ENCODE results near the gene ZIC1. TPM values are rescaled to one million over a fixed set of nuclear protein-coding genes. Genes with fewer than 3 reads are reported as not detected.

ZIC1 gene
- total RNA-seq, 1 donor from 2014 or later: not detected

DNA sequence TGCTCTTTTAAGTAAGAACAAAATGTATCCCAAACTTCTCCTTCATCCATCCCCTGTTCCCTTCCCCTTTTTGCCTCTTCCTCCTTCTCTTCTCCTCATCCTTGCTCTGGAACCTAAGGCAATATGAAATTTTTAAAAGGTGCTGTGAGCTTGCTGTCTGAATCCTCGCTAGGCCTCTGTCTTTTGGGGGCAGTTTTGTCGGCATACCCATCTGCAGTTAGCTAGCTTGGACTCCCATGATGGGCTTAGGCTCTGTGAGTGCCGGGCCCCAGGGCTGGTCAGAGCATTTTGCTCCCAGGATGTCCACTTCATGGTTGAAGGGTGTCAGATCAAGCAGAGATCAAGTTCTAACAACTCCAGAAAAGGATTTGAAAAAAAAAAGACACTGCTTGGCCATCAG, 18.6 kb downstream of the ZIC1 start:
- Histone ChIP-seq H3K4me3 (no peak overlapping the region), H3K27ac (no peak overlapping the region), H3K9me3 (no peaks in the 10 kb centered on the region), H3K4me1 (no peaks in the 10 kb centered on the region), H3K36me3 (no peaks in the 10 kb centered on the region), H3K27me3 (peaks cover 65% of the 10 kb centered on the region)
- TF ChIP-seq, protein P1, sequence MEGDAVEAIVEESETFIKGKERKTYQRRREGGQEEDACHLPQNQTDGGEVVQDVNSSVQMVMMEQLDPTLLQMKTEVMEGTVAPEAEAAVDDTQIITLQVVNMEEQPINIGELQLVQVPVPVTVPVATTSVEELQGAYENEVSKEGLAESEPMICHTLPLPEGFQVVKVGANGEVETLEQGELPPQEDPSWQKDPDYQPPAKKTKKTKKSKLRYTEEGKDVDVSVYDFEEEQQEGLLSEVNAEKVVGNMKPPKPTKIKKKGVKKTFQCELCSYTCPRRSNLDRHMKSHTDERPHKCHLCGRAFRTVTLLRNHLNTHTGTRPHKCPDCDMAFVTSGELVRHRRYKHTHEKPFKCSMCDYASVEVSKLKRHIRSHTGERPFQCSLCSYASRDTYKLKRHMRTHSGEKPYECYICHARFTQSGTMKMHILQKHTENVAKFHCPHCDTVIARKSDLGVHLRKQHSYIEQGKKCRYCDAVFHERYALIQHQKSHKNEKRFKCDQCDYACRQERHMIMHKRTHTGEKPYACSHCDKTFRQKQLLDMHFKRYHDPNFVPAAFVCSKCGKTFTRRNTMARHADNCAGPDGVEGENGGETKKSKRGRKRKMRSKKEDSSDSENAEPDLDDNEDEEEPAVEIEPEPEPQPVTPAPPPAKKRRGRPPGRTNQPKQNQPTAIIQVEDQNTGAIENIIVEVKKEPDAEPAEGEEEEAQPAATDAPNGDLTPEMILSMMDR (IDR thresholded peaks at IDR 0.05): no peak
- intact Hi-C loops (cut with DNase I): no loop called here
- DNase-seq: no peak
- no peak for ATAC-seq

DNA sequence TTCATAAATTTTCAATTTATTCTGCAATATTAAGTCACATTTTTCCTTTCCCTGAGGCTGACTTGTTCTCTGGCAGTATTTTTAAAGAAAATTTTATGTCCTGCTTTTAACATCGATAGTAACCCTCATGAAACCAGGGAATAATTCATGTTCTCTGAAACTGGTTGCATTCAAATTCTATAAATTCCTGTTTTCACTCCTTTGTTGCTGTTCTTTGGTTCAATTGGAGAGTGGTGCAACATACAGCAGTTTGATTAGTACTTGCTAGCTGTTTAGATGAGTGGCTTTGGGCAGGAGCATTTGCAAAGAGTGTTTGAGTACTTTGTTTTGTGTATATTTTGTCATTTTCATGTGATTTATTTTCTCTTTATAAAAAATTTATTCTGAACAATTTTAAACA, 19.2 kb downstream of the ZIC1 start:
- no peaks in the 10 kb centered on the region for H3K36me3 ChIP-seq
- DNase-seq (no peak), ATAC-seq (no peak)
- TF ChIP-seq, protein P1 (IDR thresholded peaks at IDR 0.05): no peak
- no peaks in the 10 kb centered on the region for H3K9me3 ChIP-seq
- no peak overlapping the region for H3K4me3 ChIP-seq
- no peak overlapping the region for H3K27ac ChIP-seq
- peaks cover 63% of the 10 kb centered on the region for H3K27me3 ChIP-seq
- intact Hi-C loops (cut with DNase I): no loop called here
- H3K4me1 ChIP-seq: no peaks in the 10 kb centered on the region

DNA sequence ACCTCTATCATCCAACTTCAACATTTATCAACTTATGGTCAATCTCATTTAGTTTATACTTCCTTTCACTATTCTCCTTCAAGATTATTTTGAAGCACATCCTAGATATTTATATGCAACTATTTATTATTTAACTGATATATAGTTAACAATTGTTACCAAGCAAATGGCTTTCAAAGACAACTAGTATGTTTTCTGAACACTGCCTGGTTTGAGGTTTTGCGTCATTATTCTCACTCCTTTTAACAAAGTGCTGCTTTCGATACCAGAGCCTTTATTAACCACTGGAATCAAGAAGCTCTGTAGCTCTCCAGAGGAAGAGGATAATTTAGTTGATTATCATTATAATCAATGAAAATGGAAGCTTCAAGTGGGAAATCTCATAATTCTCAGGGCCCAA, 19.6 kb downstream of the ZIC1 start:
- Histone ChIP-seq H3K36me3 (no peaks in the 10 kb centered on the region), H3K4me3 (no peak overlapping the region), H3K27ac (no peak overlapping the region), H3K4me1 (no peaks in the 10 kb centered on the region), H3K9me3 (no peaks in the 10 kb centered on the region), H3K27me3 (peaks cover 59% of the 10 kb centered on the region)
- ATAC-seq (no peak), DNase-seq (no peak)
- intact Hi-C loops (cut with DNase I): no loop called here
- TF ChIP-seq, protein P1 (IDR thresholded peaks at IDR 0.05): no peak

DNA sequence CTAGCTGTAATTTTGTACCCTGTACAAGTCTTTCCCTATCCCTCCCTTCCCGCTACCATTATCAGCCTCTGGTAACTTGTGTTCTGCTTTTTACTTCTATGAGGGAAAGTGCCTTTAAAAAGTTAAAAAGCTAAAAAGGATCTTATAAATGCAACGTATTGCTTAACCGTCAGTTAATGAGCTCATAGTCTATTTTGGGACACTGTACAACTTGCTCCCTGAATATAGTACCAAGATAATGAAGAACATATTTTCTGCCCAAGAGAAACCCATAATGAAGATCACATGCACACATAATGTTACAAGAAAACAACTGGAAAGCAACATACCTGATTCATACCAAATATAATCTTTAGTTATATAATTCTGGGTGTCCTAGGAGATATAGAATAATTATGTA, 22.6 kb downstream of the ZIC1 start:
- Histone ChIP-seq H3K36me3 (no peaks in the 10 kb centered on the region), H3K27ac (no peak overlapping the region), H3K27me3 (peaks cover 30% of the 10 kb centered on the region), H3K4me1 (no peaks in the 10 kb centered on the region), H3K9me3 (no peaks in the 10 kb centered on the region), H3K4me3 (no peak overlapping the region)
- TF ChIP-seq, protein P1 (IDR thresholded peaks at IDR 0.05): no peak
- DNase-seq (no peak), ATAC-seq (no peak)
- intact Hi-C loops (cut with DNase I): no loop called here

DNA sequence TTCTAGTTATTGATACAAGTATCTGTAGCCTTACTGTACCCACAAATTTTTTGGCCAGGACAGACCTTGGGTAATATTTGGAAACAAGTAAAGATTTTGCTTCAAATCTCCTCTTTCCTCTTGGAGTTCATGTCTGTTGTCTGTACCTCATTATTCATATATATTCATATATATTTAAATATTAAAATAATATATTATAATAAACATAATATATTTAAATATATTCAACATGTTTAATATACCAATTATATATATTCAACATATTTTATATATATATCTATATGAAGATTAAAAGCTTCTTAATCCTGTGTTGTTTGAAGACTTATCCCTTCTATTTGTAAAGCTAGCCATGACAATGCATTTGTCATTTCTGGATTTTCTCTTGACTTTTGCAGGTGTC, 38.1 kb downstream of the ZIC1 start:
- TF ChIP-seq, protein P1 (IDR thresholded peaks at IDR 0.05): no peak
- DNase-seq: no peak
- no peak overlapping the region for H3K4me3 ChIP-seq
- H3K27ac ChIP-seq: no peak overlapping the region
- no peak for ATAC-seq
- H3K36me3 ChIP-seq: no peaks in the 10 kb centered on the region
- no peaks in the 10 kb centered on the region for H3K27me3 ChIP-seq
- H3K9me3 ChIP-seq: no peaks in the 10 kb centered on the region
- no peaks in the 10 kb centered on the region for H3K4me1 ChIP-seq
- intact Hi-C loops (cut with DNase I): no loop called here

DNA sequence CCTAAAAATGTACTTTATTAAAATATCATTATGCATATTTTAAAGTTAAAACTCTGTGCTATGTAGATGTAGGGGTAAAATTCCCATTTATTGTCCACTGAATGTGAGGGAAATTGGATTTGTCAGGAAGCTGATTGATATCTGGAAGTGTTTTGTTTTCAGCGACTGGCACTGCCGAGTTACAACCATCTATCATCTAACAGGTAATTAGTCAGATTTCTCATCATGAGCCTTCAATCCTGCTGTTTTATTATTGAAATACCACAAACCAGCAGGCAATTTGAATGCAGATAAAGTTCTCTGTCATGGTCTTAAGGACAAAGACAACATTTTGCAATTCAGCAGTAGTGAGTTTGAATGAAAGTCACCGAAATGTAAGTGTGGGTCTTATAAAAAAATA, 40.5 kb downstream of the ZIC1 start:
- TF ChIP-seq, protein P1 (IDR thresholded peaks at IDR 0.05): no peak
- ATAC-seq: no peak

More for the DNA sequence above, 40.5 kb downstream of the ZIC1 start:
- Histone ChIP-seq H3K36me3 (no peaks in the 10 kb centered on the region), H3K4me1 (no peaks in the 10 kb centered on the region), H3K27ac (no peak overlapping the region), H3K9me3 (no peaks in the 10 kb centered on the region), H3K4me3 (no peak overlapping the region), H3K27me3 (no peaks in the 10 kb centered on the region)
- intact Hi-C loops (cut with DNase I): no loop called here
- DNase-seq: no peak
